Measurements from ENCODE around the gene DDX20. TPM values are rescaled to one million over a fixed set of nuclear protein-coding genes. Genes with fewer than 3 reads are reported as not detected.

DDX20 gene
- total RNA-seq, 3 donors from 2014 or later (not counting 1 experiment from before 2014, with no cell fraction given): 17.5 to 21.8 (median 17.7) TPM

DNA sequence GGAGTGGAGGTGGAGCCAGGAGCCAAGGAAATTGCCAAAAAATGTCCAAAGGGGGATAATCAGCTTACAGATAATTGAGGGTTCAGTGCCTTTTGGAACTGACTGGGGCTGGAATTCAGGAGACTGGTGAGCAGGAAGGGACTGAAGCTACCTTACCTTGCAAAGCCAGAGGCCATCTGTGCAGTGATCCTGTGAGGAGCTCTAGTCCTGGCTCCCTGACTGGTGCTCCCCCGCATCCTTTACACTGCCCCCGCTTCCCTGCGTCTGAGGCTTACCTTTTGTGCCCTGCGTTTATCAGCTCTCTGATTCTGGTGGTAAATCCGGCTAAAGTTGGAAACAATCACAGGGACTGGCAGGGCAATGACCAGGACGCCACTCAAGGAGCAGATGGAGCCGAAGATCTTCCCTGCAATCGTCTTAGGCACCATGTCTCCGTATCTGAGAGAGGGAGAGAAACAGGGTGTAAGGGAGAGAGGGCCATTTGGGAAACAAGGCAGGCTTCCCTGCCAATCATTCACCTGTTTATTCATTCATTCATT lies 31.0 kb downstream of the DDX20 start:
- Histone ChIP-seq H3K4me1 (ENCODE audit: control insufficient read depth, insufficient read depth, low read length) (no peaks in the 10 kb centered on the region), H3K4me3 (ENCODE audit: low read length) (no peak overlapping the region), H3K27ac (ENCODE audit: low read length) (no peak overlapping the region), H3K27me3 (ENCODE audit: control insufficient read depth, insufficient read depth, low read length) (peaks cover 3% of the 10 kb centered on the region), H3K9me3 (ENCODE audit: control insufficient read depth, insufficient read depth, low read length) (no peaks in the 10 kb centered on the region), H3K36me3 (ENCODE audit: control insufficient read depth, insufficient read depth, low read length) (no peaks in the 10 kb centered on the region)
- Mint-ChIP-seq H3K27me3 (ENCODE audit: low read depth in 2 of 2) (peaks cover 20 to 28% of the 10 kb centered on the region in 2 donors), H3K36me3 (no peaks in the 10 kb centered on the region), H3K27ac (no peak overlapping the region), H3K4me1 (peaks cover 0 to 6% of the 10 kb centered on the region in 2 donors), H3K4me3 (no peak overlapping the region), H3K9me3 (no peaks in the 10 kb centered on the region)
- intact Hi-C loops (cut with micrococcal nuclease): no loop called here
- TF ChIP-seq, protein P1, sequence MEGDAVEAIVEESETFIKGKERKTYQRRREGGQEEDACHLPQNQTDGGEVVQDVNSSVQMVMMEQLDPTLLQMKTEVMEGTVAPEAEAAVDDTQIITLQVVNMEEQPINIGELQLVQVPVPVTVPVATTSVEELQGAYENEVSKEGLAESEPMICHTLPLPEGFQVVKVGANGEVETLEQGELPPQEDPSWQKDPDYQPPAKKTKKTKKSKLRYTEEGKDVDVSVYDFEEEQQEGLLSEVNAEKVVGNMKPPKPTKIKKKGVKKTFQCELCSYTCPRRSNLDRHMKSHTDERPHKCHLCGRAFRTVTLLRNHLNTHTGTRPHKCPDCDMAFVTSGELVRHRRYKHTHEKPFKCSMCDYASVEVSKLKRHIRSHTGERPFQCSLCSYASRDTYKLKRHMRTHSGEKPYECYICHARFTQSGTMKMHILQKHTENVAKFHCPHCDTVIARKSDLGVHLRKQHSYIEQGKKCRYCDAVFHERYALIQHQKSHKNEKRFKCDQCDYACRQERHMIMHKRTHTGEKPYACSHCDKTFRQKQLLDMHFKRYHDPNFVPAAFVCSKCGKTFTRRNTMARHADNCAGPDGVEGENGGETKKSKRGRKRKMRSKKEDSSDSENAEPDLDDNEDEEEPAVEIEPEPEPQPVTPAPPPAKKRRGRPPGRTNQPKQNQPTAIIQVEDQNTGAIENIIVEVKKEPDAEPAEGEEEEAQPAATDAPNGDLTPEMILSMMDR (IDR thresholded peaks at IDR 0.05): no peak
- 94% methylated on average over 9 of the region's 9 CpGs for WGBS (ENCODE audit: insufficient coverage)
- ATAC-seq (no peak), DNase-seq (no peak)

DNA sequence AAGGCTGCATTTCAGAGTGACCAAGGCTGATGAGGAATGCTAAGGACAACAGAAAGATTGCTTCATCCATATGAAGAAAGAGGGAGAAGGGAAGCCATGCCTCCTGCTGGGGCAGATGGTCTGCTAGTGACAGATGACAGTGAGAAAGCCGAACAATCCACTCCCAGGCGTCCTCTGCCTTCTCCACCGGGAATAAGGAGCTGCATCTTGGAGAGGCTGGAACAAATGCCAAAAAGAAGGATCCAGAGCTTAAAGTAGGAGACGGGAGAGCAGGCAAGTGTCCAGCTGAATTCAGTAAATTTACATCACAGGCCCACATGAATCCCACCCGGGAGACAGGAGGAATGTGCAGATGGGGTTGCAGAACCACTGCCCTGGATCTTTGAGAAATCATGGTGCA lies 33.4 kb downstream of the DDX20 start:
- no peak overlapping the region for H3K27ac ChIP-seq (ENCODE audit: low read length)
- H3K27me3 ChIP-seq (ENCODE audit: control insufficient read depth, insufficient read depth, low read length): peaks cover 3% of the 10 kb centered on the region
- H3K4me3 ChIP-seq (ENCODE audit: low read length): no peak overlapping the region
- Mint-ChIP-seq H3K27me3 (ENCODE audit: low read depth in 2 of 2) (peaks cover 28 to 33% of the 10 kb centered on the region in 2 donors), H3K4me1 (peaks cover 0 to 6% of the 10 kb centered on the region in 2 donors), H3K27ac (no peak overlapping the region), H3K4me3 (no peak overlapping the region), H3K9me3 (no peaks in the 10 kb centered on the region), H3K36me3 (no peaks in the 10 kb centered on the region)
- no peaks in the 10 kb centered on the region for H3K4me1 ChIP-seq (ENCODE audit: control insufficient read depth, insufficient read depth, low read length)
- TF ChIP-seq, protein P1 (IDR thresholded peaks at IDR 0.05): no peak
- 91% methylated on average over 5 of the region's 5 CpGs for WGBS (ENCODE audit: insufficient coverage)
- ATAC-seq: no peak
- DNase-seq: no peak
- H3K9me3 ChIP-seq (ENCODE audit: control insufficient read depth, insufficient read depth, low read length): no peaks in the 10 kb centered on the region
- intact Hi-C loops (cut with micrococcal nuclease): no loop called here
- no peaks in the 10 kb centered on the region for H3K36me3 ChIP-seq (ENCODE audit: control insufficient read depth, insufficient read depth, low read length)

DNA sequence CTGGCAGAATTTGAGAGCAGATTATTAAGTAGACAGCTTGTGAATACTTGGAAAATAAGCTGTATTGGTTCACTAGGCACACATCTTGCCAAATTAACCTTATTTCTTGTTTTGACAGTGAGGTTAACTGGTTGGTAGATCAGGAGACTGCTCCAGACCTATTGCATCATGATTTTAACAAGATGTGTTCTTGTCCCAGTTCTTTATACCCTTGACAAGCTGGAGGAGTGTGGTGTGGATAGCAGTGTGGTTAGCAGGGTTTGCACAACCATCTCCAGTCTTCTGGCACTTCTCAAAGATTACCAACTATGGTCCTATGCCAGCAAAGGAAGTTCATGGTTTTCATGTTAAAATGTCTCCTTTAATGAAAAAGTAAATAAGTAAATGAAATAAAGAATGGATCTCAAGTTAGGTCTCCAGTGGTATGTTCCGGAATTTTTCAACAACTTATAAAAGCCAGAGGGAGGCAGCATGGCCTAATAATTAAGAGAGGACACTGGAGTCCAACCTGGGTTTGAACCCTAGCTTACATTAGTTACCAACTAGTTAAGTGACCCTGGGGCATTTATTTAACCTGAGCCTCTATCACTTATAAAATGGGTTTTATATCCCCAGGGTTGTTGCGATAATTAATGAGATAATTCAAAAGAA lies 34.1 kb downstream of the DDX20 start:
- Mint-ChIP-seq H3K9me3 (no peaks in the 10 kb centered on the region), H3K4me1 (peaks cover 0 to 6% of the 10 kb centered on the region in 2 donors), H3K27me3 (ENCODE audit: low read depth in 2 of 2) (peaks cover 25 to 35% of the 10 kb centered on the region in 2 donors), H3K36me3 (no peaks in the 10 kb centered on the region), H3K27ac (no peak overlapping the region), H3K4me3 (no peak overlapping the region)
- intact Hi-C loops (cut with micrococcal nuclease): no loop called here
- peaks cover 3% of the 10 kb centered on the region for H3K27me3 ChIP-seq (ENCODE audit: control insufficient read depth, insufficient read depth, low read length)
- ATAC-seq (no peak), DNase-seq (no peak)
- WGBS (ENCODE audit: insufficient coverage): 83% methylated on average over 2 of the region's 2 CpGs
- TF ChIP-seq, protein P1 (IDR thresholded peaks at IDR 0.05): no peak
- no peaks in the 10 kb centered on the region for H3K36me3 ChIP-seq (ENCODE audit: control insufficient read depth, insufficient read depth, low read length)
- H3K4me3 ChIP-seq (ENCODE audit: low read length): no peak overlapping the region
- no peaks in the 10 kb centered on the region for H3K9me3 ChIP-seq (ENCODE audit: control insufficient read depth, insufficient read depth, low read length)
- no peak overlapping the region for H3K27ac ChIP-seq (ENCODE audit: low read length)
- H3K4me1 ChIP-seq (ENCODE audit: control insufficient read depth, insufficient read depth, low read length): no peaks in the 10 kb centered on the region
